ENCODE data around the gene PTGDS.

- TF ChIP-seq, protein P1, sequence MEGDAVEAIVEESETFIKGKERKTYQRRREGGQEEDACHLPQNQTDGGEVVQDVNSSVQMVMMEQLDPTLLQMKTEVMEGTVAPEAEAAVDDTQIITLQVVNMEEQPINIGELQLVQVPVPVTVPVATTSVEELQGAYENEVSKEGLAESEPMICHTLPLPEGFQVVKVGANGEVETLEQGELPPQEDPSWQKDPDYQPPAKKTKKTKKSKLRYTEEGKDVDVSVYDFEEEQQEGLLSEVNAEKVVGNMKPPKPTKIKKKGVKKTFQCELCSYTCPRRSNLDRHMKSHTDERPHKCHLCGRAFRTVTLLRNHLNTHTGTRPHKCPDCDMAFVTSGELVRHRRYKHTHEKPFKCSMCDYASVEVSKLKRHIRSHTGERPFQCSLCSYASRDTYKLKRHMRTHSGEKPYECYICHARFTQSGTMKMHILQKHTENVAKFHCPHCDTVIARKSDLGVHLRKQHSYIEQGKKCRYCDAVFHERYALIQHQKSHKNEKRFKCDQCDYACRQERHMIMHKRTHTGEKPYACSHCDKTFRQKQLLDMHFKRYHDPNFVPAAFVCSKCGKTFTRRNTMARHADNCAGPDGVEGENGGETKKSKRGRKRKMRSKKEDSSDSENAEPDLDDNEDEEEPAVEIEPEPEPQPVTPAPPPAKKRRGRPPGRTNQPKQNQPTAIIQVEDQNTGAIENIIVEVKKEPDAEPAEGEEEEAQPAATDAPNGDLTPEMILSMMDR (IDR thresholded peaks at IDR 0.05) = no peak
- no peak for TF ChIP-seq ZFX (IDR thresholded peaks at IDR 0.05; ENCODE audit: borderline replicate concordance)
Measured at GRCh38 chr9:136935651-136936050, 41.7 kb upstream of the PTGDS start.
